ENCODE measurements around the gene EFHC2. TPM values are rescaled to one million over a fixed set of nuclear protein-coding genes. Genes with fewer than 3 reads are reported as not detected.

Gene EFHC2
- total and polyA plus RNA-seq, 5 donors from 2014 or later, result 0.14 to 1.1 (median 0.47) TPM

- Mint-ChIP-seq H3K27me3 (no peaks in the 10 kb centered on the region), H3K4me1 (peaks cover 0 to 9% (median 3%) of the 10 kb centered on the region in 4 donors), H3K36me3 (no peaks in the 10 kb centered on the region), H3K27ac (peak overlapping the region in 1 of 3 donors; percentile 28), H3K4me3 (no peak overlapping the region), H3K9me3 (peaks cover 0 to 1% (median 0%) of the 10 kb centered on the region in 7 donors)
- H3K4me1 ChIP-seq (ENCODE audit: control insufficient read depth, insufficient read depth, low read length, poor library complexity, severe bottlenecking), result peaks cover 4% of the 10 kb centered on the region
- H3K36me3 ChIP-seq (ENCODE audit: control insufficient read depth, insufficient read depth, low read length), result no peaks in the 10 kb centered on the region
- H3K27me3 ChIP-seq (ENCODE audit: control insufficient read depth, insufficient read depth, low read length), result no peaks in the 10 kb centered on the region
- H3K27ac ChIP-seq (ENCODE audit: insufficient read depth, low read length, poor library complexity, severe bottlenecking), result no peak overlapping the region
- DNase-seq, result no peak
- peak in 1 of 2 donors; percentile 52 for ATAC-seq (ENCODE audit: low read depth in 2 of 2)
- H3K9me3 ChIP-seq (ENCODE audit: control insufficient read depth in 2 of 2, low read length in 2 of 2), result no peaks in the 10 kb centered on the region
- H3K4me3 ChIP-seq (ENCODE audit: low read depth, low read length), result no peak overlapping the region
Measured at GRCh38 chrX:44314259-44314734, 29.2 kb downstream of the EFHC2 start.

- Mint-ChIP-seq H3K9me3 (peaks cover 0 to 1% (median 0%) of the 10 kb centered on the region in 7 donors), H3K4me1 (peaks cover 0 to 9% (median 3%) of the 10 kb centered on the region in 4 donors), H3K27ac (no peak overlapping the region), H3K27me3 (no peaks in the 10 kb centered on the region), H3K36me3 (no peaks in the 10 kb centered on the region), H3K4me3 (no peak overlapping the region)
- DNase-seq (no peak), ATAC-seq (ENCODE audit: low read depth in 2 of 2) (no peak)
- Histone ChIP-seq H3K4me1 (ENCODE audit: control insufficient read depth, insufficient read depth, low read length, poor library complexity, severe bottlenecking) (peaks cover 4% of the 10 kb centered on the region), H3K36me3 (ENCODE audit: control insufficient read depth, insufficient read depth, low read length) (no peaks in the 10 kb centered on the region), H3K9me3 (ENCODE audit: control insufficient read depth in 2 of 2, low read length in 2 of 2) (no peaks in the 10 kb centered on the region), H3K27me3 (ENCODE audit: control insufficient read depth, insufficient read depth, low read length) (no peaks in the 10 kb centered on the region), H3K4me3 (ENCODE audit: low read depth, low read length) (no peak overlapping the region), H3K27ac (ENCODE audit: insufficient read depth, low read length, poor library complexity, severe bottlenecking) (no peak overlapping the region)
Measured at GRCh38 chrX:44312421-44312820, 31.1 kb downstream of the EFHC2 start.

- H3K27me3 ChIP-seq (ENCODE audit: control insufficient read depth, insufficient read depth, low read length), result no peaks in the 10 kb centered on the region
- Mint-ChIP-seq H3K36me3 (peaks cover 3% of the 10 kb centered on the region), H3K9me3 (no peaks in the 10 kb centered on the region), H3K4me3 (no peak overlapping the region), H3K27ac (no peak overlapping the region), H3K4me1 (peaks cover 0 to 9% (median 2%) of the 10 kb centered on the region in 4 donors), H3K27me3 (no peaks in the 10 kb centered on the region)
- DNase-seq, result no peak
- no peak overlapping the region for H3K27ac ChIP-seq (ENCODE audit: insufficient read depth, low read length, poor library complexity, severe bottlenecking)
- no peaks in the 10 kb centered on the region for H3K36me3 ChIP-seq (ENCODE audit: control insufficient read depth, insufficient read depth, low read length)
- no peak overlapping the region for H3K4me3 ChIP-seq (ENCODE audit: low read depth, low read length)
- peaks cover 4% of the 10 kb centered on the region for H3K4me1 ChIP-seq (ENCODE audit: control insufficient read depth, insufficient read depth, low read length, poor library complexity, severe bottlenecking)
- H3K9me3 ChIP-seq (ENCODE audit: control insufficient read depth in 2 of 2, low read length in 2 of 2), result no peaks in the 10 kb centered on the region
- no peak for ATAC-seq (ENCODE audit: low read depth in 2 of 2)
Measured at GRCh38 chrX:44310227-44310626, 33.2 kb downstream of the EFHC2 start.

- H3K9me3 Mint-ChIP-seq, result no peaks in the 10 kb centered on the region
- DNase-seq (no peak), ATAC-seq (ENCODE audit: low read depth in 2 of 2) (no peak)
- peaks cover 0 to 2% (median 1%) of the 10 kb centered on the region in 4 donors for H3K4me1 Mint-ChIP-seq
- H3K4me1 ChIP-seq (ENCODE audit: control insufficient read depth, insufficient read depth, low read length, poor library complexity, severe bottlenecking), result no peaks in the 10 kb centered on the region
- H3K9me3 ChIP-seq (ENCODE audit: control insufficient read depth in 2 of 2, low read length in 2 of 2), result no peaks in the 10 kb centered on the region
- H3K27ac Mint-ChIP-seq, result no peak overlapping the region
- H3K4me3 Mint-ChIP-seq, result no peak overlapping the region
- peaks cover 3% of the 10 kb centered on the region for H3K36me3 Mint-ChIP-seq
- no peak overlapping the region for H3K27ac ChIP-seq (ENCODE audit: insufficient read depth, low read length, poor library complexity, severe bottlenecking)
- H3K4me3 ChIP-seq (ENCODE audit: low read depth, low read length), result no peak overlapping the region
- no peaks in the 10 kb centered on the region for H3K36me3 ChIP-seq (ENCODE audit: control insufficient read depth, insufficient read depth, low read length)
- no peaks in the 10 kb centered on the region for H3K27me3 ChIP-seq (ENCODE audit: control insufficient read depth, insufficient read depth, low read length)
- H3K27me3 Mint-ChIP-seq, result no peaks in the 10 kb centered on the region
Measured at GRCh38 chrX:44308869-44309268, 34.6 kb downstream of the EFHC2 start.

- Histone ChIP-seq H3K4me3 (ENCODE audit: low read depth, low read length) (no peak overlapping the region), H3K27me3 (ENCODE audit: control insufficient read depth, insufficient read depth, low read length) (no peaks in the 10 kb centered on the region), H3K9me3 (ENCODE audit: control insufficient read depth in 2 of 2, low read length in 2 of 2) (no peaks in the 10 kb centered on the region), H3K36me3 (ENCODE audit: control insufficient read depth, insufficient read depth, low read length) (no peaks in the 10 kb centered on the region), H3K4me1 (ENCODE audit: control insufficient read depth, insufficient read depth, low read length, poor library complexity, severe bottlenecking) (no peaks in the 10 kb centered on the region), H3K27ac (ENCODE audit: insufficient read depth, low read length, poor library complexity, severe bottlenecking) (no peak overlapping the region)
- H3K36me3 Mint-ChIP-seq, result peaks cover 3% of the 10 kb centered on the region
- ATAC-seq (ENCODE audit: low read depth in 2 of 2), result no peak
- no peaks in the 10 kb centered on the region for H3K27me3 Mint-ChIP-seq
- H3K4me1 Mint-ChIP-seq, result no peaks in the 10 kb centered on the region
- no peaks in the 10 kb centered on the region for H3K9me3 Mint-ChIP-seq
- DNase-seq, result no peak
- H3K4me3 Mint-ChIP-seq, result no peak overlapping the region
- H3K27ac Mint-ChIP-seq, result no peak overlapping the region
Measured at GRCh38 chrX:44306356-44306755, 37.1 kb downstream of the EFHC2 start.

GRCh38 chrX:44305921-44306320 is 37.6 kb downstream of the EFHC2 start:
- no peaks in the 10 kb centered on the region for H3K4me1 Mint-ChIP-seq
- no peaks in the 10 kb centered on the region for H3K9me3 Mint-ChIP-seq
- no peak for ATAC-seq (ENCODE audit: low read depth in 2 of 2)
- no peak overlapping the region for H3K27ac Mint-ChIP-seq
- peaks cover 3% of the 10 kb centered on the region for H3K36me3 Mint-ChIP-seq
- Histone ChIP-seq H3K36me3 (ENCODE audit: control insufficient read depth, insufficient read depth, low read length) (no peaks in the 10 kb centered on the region), H3K9me3 (ENCODE audit: control insufficient read depth in 2 of 2, low read length in 2 of 2) (no peaks in the 10 kb centered on the region), H3K27ac (ENCODE audit: insufficient read depth, low read length, poor library complexity, severe bottlenecking) (no peak overlapping the region), H3K27me3 (ENCODE audit: control insufficient read depth, insufficient read depth, low read length) (no peaks in the 10 kb centered on the region), H3K4me3 (ENCODE audit: low read depth, low read length) (no peak overlapping the region), H3K4me1 (ENCODE audit: control insufficient read depth, insufficient read depth, low read length, poor library complexity, severe bottlenecking) (no peaks in the 10 kb centered on the region)
- DNase-seq, result no peak
- no peak overlapping the region for H3K4me3 Mint-ChIP-seq
- no peaks in the 10 kb centered on the region for H3K27me3 Mint-ChIP-seq

- Histone ChIP-seq H3K27ac (ENCODE audit: insufficient read depth, low read length, poor library complexity, severe bottlenecking) (no peak overlapping the region), H3K27me3 (ENCODE audit: control insufficient read depth, insufficient read depth, low read length) (no peaks in the 10 kb centered on the region), H3K9me3 (ENCODE audit: control insufficient read depth in 2 of 2, low read length in 2 of 2) (no peaks in the 10 kb centered on the region), H3K4me1 (ENCODE audit: control insufficient read depth, insufficient read depth, low read length, poor library complexity, severe bottlenecking) (no peaks in the 10 kb centered on the region), H3K4me3 (ENCODE audit: low read depth, low read length) (no peak overlapping the region), H3K36me3 (ENCODE audit: control insufficient read depth, insufficient read depth, low read length) (no peaks in the 10 kb centered on the region)
- Mint-ChIP-seq H3K4me3 (no peak overlapping the region), H3K36me3 (peaks cover 3% of the 10 kb centered on the region), H3K27me3 (no peaks in the 10 kb centered on the region), H3K4me1 (no peaks in the 10 kb centered on the region), H3K9me3 (peaks cover 0 to 1% (median 0%) of the 10 kb centered on the region in 7 donors), H3K27ac (peak overlapping the region in 1 of 3 donors; percentile 5)
- ATAC-seq (ENCODE audit: low read depth in 2 of 2) (no peak), DNase-seq (no peak)
Measured at GRCh38 chrX:44303119-44303518, 40.4 kb downstream of the EFHC2 start.

- no peak for DNase-seq
- ATAC-seq (ENCODE audit: low read depth in 2 of 2), result no peak
- Histone ChIP-seq H3K27ac (ENCODE audit: insufficient read depth, low read length, poor library complexity, severe bottlenecking) (no peak overlapping the region), H3K36me3 (ENCODE audit: control insufficient read depth, insufficient read depth, low read length) (no peaks in the 10 kb centered on the region), H3K9me3 (ENCODE audit: control insufficient read depth in 2 of 2, low read length in 2 of 2) (no peaks in the 10 kb centered on the region), H3K4me3 (ENCODE audit: low read depth, low read length) (no peak overlapping the region), H3K4me1 (ENCODE audit: control insufficient read depth, insufficient read depth, low read length, poor library complexity, severe bottlenecking) (no peaks in the 10 kb centered on the region), H3K27me3 (ENCODE audit: control insufficient read depth, insufficient read depth, low read length) (no peaks in the 10 kb centered on the region)
- H3K27ac Mint-ChIP-seq, result no peak overlapping the region
- peaks cover 0 to 1% (median 0%) of the 10 kb centered on the region in 7 donors for H3K9me3 Mint-ChIP-seq
- no peaks in the 10 kb centered on the region for H3K4me1 Mint-ChIP-seq
- H3K27me3 Mint-ChIP-seq, result peaks cover 5% of the 10 kb centered on the region
- no peaks in the 10 kb centered on the region for H3K36me3 Mint-ChIP-seq
- H3K4me3 Mint-ChIP-seq, result no peak overlapping the region
Measured at GRCh38 chrX:44299177-44299576, 44.3 kb downstream of the EFHC2 start.

Measured in CD4-positive, CD25-positive, alpha-beta regulatory T cell (primary cell).